GM12872 (cell line): Measurements from ENCODE around the gene CDH24.

Experiments used
- TF ChIP-seq, protein P1 (sequence below): IDR thresholded peaks from 3 replicates; pipeline ENCODE4 v1.5.1; 2011; ENCODE audit warnings: low read depth, mild to moderate bottlenecking, low read length, moderate library complexity; ENCODE audit not compliant: insufficient read depth

The CDH24 gene

DNA sequence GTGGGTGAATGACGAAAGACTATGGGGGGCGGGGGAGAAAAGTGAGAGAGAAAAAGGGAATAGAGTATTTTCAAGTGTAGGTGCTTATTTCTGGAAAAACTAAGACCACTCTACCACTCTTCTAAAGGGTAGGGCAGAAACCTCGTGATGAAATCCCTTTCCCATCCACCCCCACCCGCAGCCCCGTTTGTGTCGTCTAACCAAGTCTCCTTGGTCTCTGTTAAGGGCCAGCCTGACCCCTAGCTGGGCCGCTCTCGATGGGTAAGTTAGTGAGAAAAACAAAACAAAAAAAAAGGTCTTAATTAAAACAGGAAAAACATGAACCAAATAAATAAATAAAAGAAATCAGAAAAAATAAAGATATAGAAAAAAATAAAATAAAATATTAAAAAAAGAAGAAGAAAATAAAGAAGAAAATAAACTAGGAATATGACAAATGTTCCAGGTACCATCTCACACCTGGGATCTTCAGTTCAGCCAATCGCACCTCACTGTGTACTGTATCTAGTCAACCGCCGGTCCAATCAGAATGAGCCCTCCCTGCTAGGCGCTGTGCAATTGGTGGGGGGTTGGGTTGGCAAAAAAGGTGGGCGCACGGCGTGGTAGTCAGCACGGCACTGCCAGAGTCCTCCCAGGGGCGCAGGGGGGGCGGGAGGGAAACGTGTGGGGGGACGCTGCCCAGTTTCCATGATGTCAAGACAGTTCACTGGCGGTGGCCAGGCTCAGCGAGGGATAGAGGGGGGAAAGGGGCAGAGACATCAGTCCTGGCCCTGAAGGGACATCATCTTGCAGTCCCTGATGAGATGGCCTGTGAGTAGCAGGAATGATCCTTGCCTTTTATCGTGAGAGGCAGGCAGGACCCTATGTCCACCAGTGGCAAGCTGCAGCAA is 9.8 kb upstream of the CDH24 start:
- TF ChIP-seq, protein P1, sequence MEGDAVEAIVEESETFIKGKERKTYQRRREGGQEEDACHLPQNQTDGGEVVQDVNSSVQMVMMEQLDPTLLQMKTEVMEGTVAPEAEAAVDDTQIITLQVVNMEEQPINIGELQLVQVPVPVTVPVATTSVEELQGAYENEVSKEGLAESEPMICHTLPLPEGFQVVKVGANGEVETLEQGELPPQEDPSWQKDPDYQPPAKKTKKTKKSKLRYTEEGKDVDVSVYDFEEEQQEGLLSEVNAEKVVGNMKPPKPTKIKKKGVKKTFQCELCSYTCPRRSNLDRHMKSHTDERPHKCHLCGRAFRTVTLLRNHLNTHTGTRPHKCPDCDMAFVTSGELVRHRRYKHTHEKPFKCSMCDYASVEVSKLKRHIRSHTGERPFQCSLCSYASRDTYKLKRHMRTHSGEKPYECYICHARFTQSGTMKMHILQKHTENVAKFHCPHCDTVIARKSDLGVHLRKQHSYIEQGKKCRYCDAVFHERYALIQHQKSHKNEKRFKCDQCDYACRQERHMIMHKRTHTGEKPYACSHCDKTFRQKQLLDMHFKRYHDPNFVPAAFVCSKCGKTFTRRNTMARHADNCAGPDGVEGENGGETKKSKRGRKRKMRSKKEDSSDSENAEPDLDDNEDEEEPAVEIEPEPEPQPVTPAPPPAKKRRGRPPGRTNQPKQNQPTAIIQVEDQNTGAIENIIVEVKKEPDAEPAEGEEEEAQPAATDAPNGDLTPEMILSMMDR, result no peak

DNA sequence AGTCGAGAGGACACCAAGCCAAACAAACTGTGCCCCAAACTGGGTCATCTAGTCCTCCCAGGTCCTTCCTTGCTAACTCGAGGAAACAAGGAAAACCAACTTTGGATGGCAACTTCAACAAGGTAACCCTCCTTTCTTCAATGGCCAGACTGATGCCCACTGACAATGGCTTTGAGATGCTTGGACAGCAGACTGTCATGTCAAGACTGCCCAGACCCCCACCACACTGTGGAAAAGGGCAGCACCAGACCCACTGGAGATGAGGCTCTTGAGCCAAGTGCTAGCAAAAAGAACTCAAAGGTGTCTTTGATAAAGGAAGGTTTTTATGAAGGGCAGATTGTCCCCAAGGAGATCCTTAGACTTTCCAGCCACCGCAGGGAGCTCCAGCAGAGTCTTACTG is 9.0 kb upstream of the CDH24 start:
- TF ChIP-seq, protein P1, result no peak

DNA sequence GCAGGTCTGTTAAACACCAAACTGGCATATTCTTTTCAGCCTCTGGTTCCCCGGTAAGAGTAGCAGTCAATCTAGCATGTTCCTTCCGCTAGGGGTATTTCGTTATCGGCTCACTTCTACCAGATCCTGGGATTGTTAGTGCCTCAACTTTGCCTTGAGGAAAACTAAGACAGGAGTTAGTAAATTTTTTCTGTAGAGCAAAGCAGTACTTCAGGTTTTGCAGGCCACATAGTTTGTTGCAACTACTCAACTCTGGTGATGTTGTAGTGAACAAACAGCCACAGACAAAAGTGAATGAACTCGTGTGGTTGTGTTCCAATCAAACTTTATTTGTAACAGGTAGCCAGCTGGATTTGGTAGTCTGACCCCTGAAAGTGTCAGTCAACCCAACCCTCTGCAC is 6.3 kb upstream of the CDH24 start:
- TF ChIP-seq, protein P1, result no peak

DNA sequence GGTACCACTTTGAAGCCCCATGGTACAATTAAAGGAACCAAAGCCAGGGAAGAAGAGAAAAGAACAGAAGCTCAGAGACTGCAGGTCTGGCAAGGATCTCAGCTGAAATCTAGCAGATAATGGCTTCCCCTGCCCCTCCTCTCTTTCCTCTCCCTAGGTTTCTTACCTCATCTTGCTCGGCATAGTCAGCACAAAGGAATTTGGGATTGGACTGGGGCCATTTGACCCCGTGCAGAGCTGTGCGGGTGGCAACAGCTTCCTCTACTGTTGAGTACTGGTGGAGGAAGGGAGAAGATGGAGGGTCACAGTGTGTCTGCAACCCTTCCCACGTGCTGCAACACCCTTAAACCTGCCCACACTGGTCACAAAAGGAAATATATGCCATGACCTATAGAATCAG is 4.7 kb upstream of the CDH24 start:
- TF ChIP-seq, protein P1, result no peak

DNA sequence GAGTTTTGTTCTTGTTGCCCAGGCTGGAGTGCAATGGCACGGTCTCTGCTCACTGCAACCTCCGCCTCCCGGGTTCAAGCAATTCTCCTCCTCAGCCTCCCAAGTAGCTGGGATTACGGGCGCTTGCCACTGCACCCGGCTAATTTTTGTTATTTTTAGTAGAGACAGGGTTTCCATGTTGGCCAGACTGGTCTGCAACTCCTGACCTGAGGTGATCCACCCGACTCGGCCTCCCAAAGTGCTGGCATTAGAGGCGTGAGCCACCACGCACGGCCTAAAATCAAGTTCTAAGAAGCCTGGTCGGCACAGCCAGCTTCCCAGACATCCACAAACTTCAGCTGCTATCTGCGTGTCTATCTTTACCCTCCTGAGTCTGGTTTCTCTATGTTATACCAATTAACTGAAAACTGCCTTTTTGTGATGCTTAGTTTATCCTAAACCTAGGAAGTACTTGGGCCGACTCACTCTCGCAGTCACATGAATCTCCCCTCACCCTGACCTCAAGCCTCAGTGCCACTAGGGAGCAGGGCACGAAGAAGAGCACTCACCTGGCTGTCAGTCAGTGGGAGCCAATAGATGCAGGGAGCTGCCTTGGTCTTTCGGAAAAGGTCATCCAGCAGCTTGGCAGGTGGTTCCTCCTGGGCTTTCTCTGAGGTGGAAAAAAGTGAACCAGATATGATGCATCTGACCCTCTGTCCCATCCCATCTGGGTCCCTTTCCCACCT is 3.4 kb upstream of the CDH24 start:
- TF ChIP-seq, protein P1, result no peak

DNA sequence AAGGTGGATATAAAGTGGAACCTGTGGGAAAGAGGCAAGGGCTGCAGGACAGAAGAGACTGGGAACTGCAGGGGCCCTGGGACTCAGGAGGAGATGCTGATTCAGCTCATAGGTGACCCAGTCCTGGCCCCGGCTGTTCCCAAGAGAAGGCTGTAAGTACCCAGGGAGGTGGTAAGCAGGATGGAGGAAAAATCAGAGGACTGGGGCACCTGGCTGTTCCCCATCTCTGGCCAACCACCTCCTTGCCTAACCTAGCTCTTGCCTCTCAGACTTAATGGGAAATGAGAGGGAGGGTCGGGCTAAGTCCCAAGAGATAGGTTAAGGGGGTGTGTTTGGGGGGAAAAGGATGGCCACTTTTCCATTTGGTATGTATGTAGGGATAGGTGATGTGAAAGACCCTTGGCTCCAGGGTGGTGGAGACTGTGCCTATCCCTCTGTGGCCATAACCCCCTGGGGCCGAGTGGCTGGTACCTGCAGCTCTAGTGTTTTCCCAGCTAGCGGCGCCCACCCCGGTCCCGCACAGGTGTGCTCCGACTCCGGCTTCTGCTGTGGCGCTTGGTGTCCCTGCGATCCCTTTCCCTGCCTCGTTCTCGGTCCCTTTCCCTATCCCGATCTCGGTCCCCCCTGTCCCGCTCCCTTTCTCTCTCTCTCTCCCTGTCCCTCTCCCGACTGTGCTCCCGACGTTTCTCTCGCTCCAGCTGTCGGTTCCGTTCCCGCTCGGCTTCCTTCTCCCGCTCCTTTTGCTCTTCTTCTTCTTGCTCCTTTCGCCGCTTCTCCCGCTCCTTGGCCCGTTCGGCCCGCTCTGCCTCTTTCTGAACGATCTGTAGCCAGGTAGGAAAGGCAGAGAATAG is 1.6 kb upstream of the CDH24 start:
- TF ChIP-seq, protein P1, result no peak
